ENCODE results near the gene JUP. TPM values are rescaled to one million over a fixed set of nuclear protein-coding genes. Genes with fewer than 3 reads are reported as not detected.

The JUP gene
- total RNA-seq, 2 experiments from 2014 or later: 40.5 to 62.0 TPM

GRCh38 chr17:41799366-41799765, 12.9 kb upstream of the JUP start:
- intact Hi-C loops (cut with micrococcal nuclease; ENCODE audit: unreplicated experiment): no loop called here
- H4K20me1 ChIP-seq (ENCODE audit: insufficient read depth, low read length): no peaks in the 10 kb centered on the region
- no peak overlapping the region for H3K27ac ChIP-seq (ENCODE audit: low read depth, low read length, poor library complexity, severe bottlenecking)
- ChIA-PET CTCF (ENCODE audit: unreplicated experiment) (interaction anchor here (0.6 kb wide), 1 partner anchor 10 kb away, joined by 3 read pairs; no protein-coding TSS in a partner anchor), POLR2A (no interaction called here)
- peaks cover 28% of the 10 kb centered on the region for H3K4me1 ChIP-seq (ENCODE audit: insufficient read depth, low read length, poor library complexity, severe bottlenecking)
- DNase-seq (ENCODE audit: low spot score): no peak
- no peaks in the 10 kb centered on the region for H3K36me3 ChIP-seq (ENCODE audit: insufficient read depth, low read length)
- H3K4me2 ChIP-seq (ENCODE audit: low read length): no peak overlapping the region
- no TSS peak for BruUV-seq (replicated peaks)
- TF ChIP-seq EZH2phosphoT487 (IDR thresholded peaks at IDR 0.05; ENCODE audit: borderline replicate concordance, low read depth, low read length): no peak
- H3K9me2 ChIP-seq (ENCODE audit: insufficient read depth, low read length): no peaks in the 10 kb centered on the region
- H2AFZ ChIP-seq (ENCODE audit: low read length): no peak overlapping the region
- H3K79me2 ChIP-seq (ENCODE audit: insufficient read depth, low read depth, low read length): no peaks in the 10 kb centered on the region
- H3K4me3 ChIP-seq (ENCODE audit: low read depth, low read length, poor library complexity, severe bottlenecking): no peak overlapping the region
- H3K9me3 ChIP-seq (ENCODE audit: low read length): no peaks in the 10 kb centered on the region

- Histone ChIP-seq H3K27ac (ENCODE audit: low read depth, low read length, poor library complexity, severe bottlenecking) (no peak overlapping the region), H3K79me2 (ENCODE audit: insufficient read depth, low read depth, low read length) (no peaks in the 10 kb centered on the region), H3K4me1 (ENCODE audit: insufficient read depth, low read length, poor library complexity, severe bottlenecking) (peaks cover 19% of the 10 kb centered on the region), H3K9me3 (ENCODE audit: low read length) (no peaks in the 10 kb centered on the region), H3K9me2 (ENCODE audit: insufficient read depth, low read length) (no peaks in the 10 kb centered on the region), H3K36me3 (ENCODE audit: insufficient read depth, low read length) (no peaks in the 10 kb centered on the region), H3K4me3 (ENCODE audit: low read depth, low read length, poor library complexity, severe bottlenecking) (no peak overlapping the region), H3K4me2 (ENCODE audit: low read length) (no peak overlapping the region), H2AFZ (ENCODE audit: low read length) (no peak overlapping the region), H4K20me1 (ENCODE audit: insufficient read depth, low read length) (no peaks in the 10 kb centered on the region)
- CTCF ChIA-PET (ENCODE audit: unreplicated experiment): no interaction called here
- no peak for TF ChIP-seq EZH2phosphoT487 (IDR thresholded peaks at IDR 0.05; ENCODE audit: borderline replicate concordance, low read depth, low read length)
- no peak for TF ChIP-seq CTCF (conservative IDR thresholded peaks at IDR 0.05; ENCODE audit: low read length)
- BruUV-seq (replicated peaks): no TSS peak
- intact Hi-C loops (cut with micrococcal nuclease; ENCODE audit: unreplicated experiment): no loop called here
- POLR2A ChIA-PET: interaction anchor here (0.6 kb wide), 1 partner anchor 77 kb away, joined by 3 read pairs; no protein-coding TSS in a partner anchor
- DNase-seq (ENCODE audit: low spot score): no peak
These were observed 10.9 kb upstream of the JUP start for GRCh38 chr17:41797377-41797776.

GRCh38 chr17:41796121-41796895, 9.8 kb upstream of the JUP start:
- Histone ChIP-seq H4K20me1 (ENCODE audit: insufficient read depth, low read length) (no peaks in the 10 kb centered on the region), H3K4me2 (ENCODE audit: low read length) (no peak overlapping the region), H3K27ac (ENCODE audit: low read depth, low read length, poor library complexity, severe bottlenecking) (no peak overlapping the region), H3K9me2 (ENCODE audit: insufficient read depth, low read length) (no peaks in the 10 kb centered on the region), H3K9me3 (ENCODE audit: low read length) (no peaks in the 10 kb centered on the region), H3K79me2 (ENCODE audit: insufficient read depth, low read depth, low read length) (no peaks in the 10 kb centered on the region), H2AFZ (ENCODE audit: low read length) (no peak overlapping the region), H3K4me1 (ENCODE audit: insufficient read depth, low read length, poor library complexity, severe bottlenecking) (peaks cover 11% of the 10 kb centered on the region), H3K36me3 (ENCODE audit: insufficient read depth, low read length) (no peaks in the 10 kb centered on the region), H3K4me3 (ENCODE audit: low read depth, low read length, poor library complexity, severe bottlenecking) (no peak overlapping the region)
- no peak for TF ChIP-seq EZH2phosphoT487 (IDR thresholded peaks at IDR 0.05; ENCODE audit: borderline replicate concordance, low read depth, low read length)
- no peak for TF ChIP-seq CTCF (conservative IDR thresholded peaks at IDR 0.05; ENCODE audit: low read length)
- BruUV-seq (replicated peaks): no TSS peak
- POLR2A ChIA-PET: no interaction called here
- CTCF ChIA-PET (ENCODE audit: unreplicated experiment): no interaction called here
- intact Hi-C loops (cut with micrococcal nuclease; ENCODE audit: unreplicated experiment): no loop called here
- no peak for DNase-seq (ENCODE audit: low spot score)

Data from OCI-LY7 (cell line).